OCI-LY1 (cell line): ENCODE data around the gene SIRT4.

Experiments used
- H2AFZ ChIP-seq: fragments of 200-600 bp; sonication (generic), shearing (Covaris generic); 2 replicates; pipeline ENCODE4 v1.6.0; 2014; ENCODE audit warnings: antibody characterized with exemption, mild to moderate bottlenecking, low read length
- H3F3A ChIP-seq: fragments of 200-600 bp; sonication (generic), shearing (Covaris generic); 2 replicates; pipeline ENCODE4 v1.6.0; 2014; ENCODE audit warnings: mild to moderate bottlenecking, antibody characterized with exemption, low read length, moderate library complexity; ENCODE audit not compliant: insufficient read depth
- H3K27ac ChIP-seq: fragments of 200-600 bp; sonication (generic); 2 replicates; pipeline ENCODE4 v1.5.1; 2014; ENCODE audit warnings: low read length, mixed run types, mild to moderate bottlenecking, low read depth; ENCODE audit not compliant: poor library complexity, severe bottlenecking
- H3K27me3 ChIP-seq: fragments of 200-600 bp; sonication (generic); 2 replicates; pipeline ENCODE4 v1.6.0; 2014; ENCODE audit warnings: antibody characterized with exemption, mild to moderate bottlenecking, low read length, moderate library complexity; ENCODE audit not compliant: insufficient read depth
- H3K36me3 ChIP-seq: fragments of 200-600 bp; sonication (generic); 2 replicates; pipeline ENCODE4 v1.6.1; 2014; ENCODE audit warnings: mild to moderate bottlenecking, antibody characterized with exemption, low read length, moderate library complexity, mixed read lengths; ENCODE audit not compliant: insufficient read depth
- H3K4me1 ChIP-seq: fragments of 200-600 bp; sonication (generic); 2 replicates; pipeline ENCODE4 v1.5.1; 2014; ENCODE audit warnings: mild to moderate bottlenecking, low read length, moderate library complexity; ENCODE audit not compliant: insufficient read depth, severe bottlenecking
- H3K4me2 ChIP-seq: fragments of 200-600 bp; sonication (generic), shearing (Covaris generic); 2 replicates; pipeline ENCODE4 v1.6.1; 2014; ENCODE audit warnings: low read length
- H3K4me3 ChIP-seq: fragments of 200-600 bp; sonication (generic); 2 replicates; pipeline ENCODE4 v1.5.1; 2014; ENCODE audit warnings: low read length, low read depth, mild to moderate bottlenecking, mixed read lengths; ENCODE audit not compliant: poor library complexity, severe bottlenecking
- H3K79me2 ChIP-seq: fragments of 200-600 bp; shearing (Covaris generic); 2 replicates; pipeline ENCODE4 v1.6.1; 2016; ENCODE audit warnings: mixed run types, low read length, mixed read lengths; ENCODE audit not compliant: insufficient read depth
- H3K9ac ChIP-seq: fragments of 200-600 bp; sonication (generic), shearing (Covaris generic); 2 replicates; pipeline ENCODE4 v1.6.1; 2014; ENCODE audit warnings: mild to moderate bottlenecking, low read length, mixed read lengths
- H3K9me2 ChIP-seq: fragments of 200-600 bp; sonication (generic), shearing (Covaris generic); 2 replicates; pipeline ENCODE4 v1.6.1; 2014; ENCODE audit warnings: low read depth, mild to moderate bottlenecking, low read length, mixed read lengths
- H3K9me3 ChIP-seq: fragments of 200-600 bp; shearing (Covaris generic); 2 replicates; pipeline ENCODE4 v1.6.1; 2014; ENCODE audit warnings: low read length, mixed read lengths
- H4K20me1 ChIP-seq: fragments of 200-600 bp; sonication (generic), shearing (Covaris generic); 2 replicates; pipeline ENCODE4 v1.6.0; 2016; ENCODE audit warnings: mild to moderate bottlenecking, low read length; ENCODE audit not compliant: insufficient read depth
- CTCF ChIP-seq: fragments of 200-600 bp; sonication (generic), shearing (Covaris generic); IDR thresholded peaks from 2 replicates; pipeline ENCODE4 v1.5.1; 2017; ENCODE audit warnings: mild to moderate bottlenecking, antibody characterized with exemption, low read length, moderate library complexity, mixed read lengths
- EZH2 ChIP-seq: fragments of 200-600 bp; sonication (generic), shearing (Covaris generic); IDR thresholded peaks from 2 replicates; pipeline ENCODE4 v1.8.0; 2017; ENCODE audit warnings: borderline replicate concordance, mixed run types, mild to moderate bottlenecking, antibody characterized with exemption, low read length, moderate library complexity, mixed read lengths

The SIRT4 gene

GRCh38 chr12:120327593-120327992 is 25.5 kb downstream of the SIRT4 start, which contains the start of gene PLA2G1B:
PLA2G1B (minus strand) TSS chr12:120327779; CDS start chr12:120327753, 26 bp downstream.
- Histone ChIP-seq H2AFZ (no peak within 1 kb of the TSS), H3K9me2 (no peaks in the 10 kb centered on the region), H3K4me1 (peaks cover 5% of the 10 kb centered on the region), H3K27me3 (no peaks in the 10 kb centered on the region), H3K27ac (no peak within 1 kb of the TSS), H3K4me2 (no peak within 1 kb of the TSS), H3K4me3 (no peak within 1 kb of the TSS), H3K9me3 (no peaks in the 10 kb centered on the region), H3K9ac (no peak within 1 kb of the TSS), H4K20me1 (no peaks in the 10 kb centered on the region), H3K36me3 (no peaks in the 10 kb centered on the region), H3K79me2 (no peaks in the 10 kb centered on the region), H3F3A (no peaks in the 10 kb centered on the region)
- TF ChIP-seq EZH2 (no peak), CTCF (no peak)

GRCh38 chr12:120328228-120328627 is 26.1 kb downstream of the SIRT4 start:
- no peak overlapping the region for H3K27ac ChIP-seq
- no peaks in the 10 kb centered on the region for H4K20me1 ChIP-seq
- H3K27me3 ChIP-seq, result no peaks in the 10 kb centered on the region
- TF ChIP-seq CTCF (no peak), EZH2 (no peak)
- peaks cover 5% of the 10 kb centered on the region for H3K4me1 ChIP-seq
- no peak overlapping the region for H3K4me3 ChIP-seq
- no peaks in the 10 kb centered on the region for H3K79me2 ChIP-seq
- no peaks in the 10 kb centered on the region for H3F3A ChIP-seq
- no peaks in the 10 kb centered on the region for H3K36me3 ChIP-seq
- no peaks in the 10 kb centered on the region for H3K9me2 ChIP-seq
- H2AFZ ChIP-seq, result no peak overlapping the region
- no peak overlapping the region for H3K9ac ChIP-seq
- no peaks in the 10 kb centered on the region for H3K9me3 ChIP-seq
- no peak overlapping the region for H3K4me2 ChIP-seq

- no peak overlapping the region for H3K4me3 ChIP-seq
- H3K79me2 ChIP-seq, result no peaks in the 10 kb centered on the region
- H4K20me1 ChIP-seq, result no peaks in the 10 kb centered on the region
- H3K4me1 ChIP-seq, result no peaks in the 10 kb centered on the region
- H3K36me3 ChIP-seq, result no peaks in the 10 kb centered on the region
- no peak overlapping the region for H3K9ac ChIP-seq
- no peak overlapping the region for H2AFZ ChIP-seq
- TF ChIP-seq EZH2 (no peak), CTCF (no peak)
- H3F3A ChIP-seq, result no peaks in the 10 kb centered on the region
- H3K9me2 ChIP-seq, result no peaks in the 10 kb centered on the region
- no peaks in the 10 kb centered on the region for H3K9me3 ChIP-seq
- H3K27me3 ChIP-seq, result no peaks in the 10 kb centered on the region
- H3K4me2 ChIP-seq, result no peak overlapping the region
- no peak overlapping the region for H3K27ac ChIP-seq
Measured at GRCh38 chr12:120331390-120331789, 29.3 kb downstream of the SIRT4 start.
